CD4-positive, alpha-beta T cell treated with Interleukin-17A for 1 hour (primary cell): Measurements from ENCODE around the gene NFASC.

ENCODE experiments used
- DNase-seq: peaks from one replicate; pipeline ENCODE4 v3.0.0-alpha.2; 2020

Gene NFASC

DNA sequence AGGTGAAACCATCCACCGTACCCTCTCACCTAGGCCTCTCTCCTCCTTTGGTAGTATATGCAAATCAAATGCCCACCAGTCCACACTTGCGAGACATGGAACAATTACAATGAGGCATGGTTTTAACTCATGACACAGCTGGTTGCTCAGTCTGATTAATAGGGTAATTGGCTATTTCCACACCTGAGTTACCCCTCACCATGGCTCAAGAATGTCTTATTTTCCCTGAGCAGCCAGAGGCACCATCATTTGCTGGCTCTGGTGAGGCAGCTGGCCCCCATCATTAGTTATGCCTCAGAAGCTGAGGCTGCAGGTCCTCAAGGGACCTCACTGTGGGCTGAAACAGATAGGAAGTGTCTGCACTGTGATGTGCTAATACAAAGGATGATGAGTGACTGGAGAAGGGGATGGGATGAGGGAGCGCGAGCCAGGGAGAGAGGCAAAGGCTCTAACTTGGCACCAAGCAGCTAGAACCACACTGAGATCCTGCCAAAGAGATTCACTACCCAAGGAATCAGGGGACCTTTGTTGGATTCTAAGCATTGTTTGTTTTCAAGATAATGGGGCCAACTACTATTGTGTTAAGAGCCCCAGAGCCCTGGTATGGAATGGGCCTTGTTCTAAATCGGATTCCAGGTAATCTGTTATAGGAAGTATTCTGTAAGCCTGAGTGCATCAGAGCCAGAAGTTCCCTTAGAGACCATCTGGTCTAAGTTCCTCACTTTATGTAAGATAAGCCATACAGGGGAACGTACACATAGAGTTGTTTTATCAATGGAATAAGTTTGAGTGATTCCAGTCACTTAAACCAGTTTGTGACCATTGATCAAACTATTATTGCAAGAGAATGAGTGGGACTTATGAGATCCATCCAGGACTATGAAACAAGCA is 92.3 kb downstream of the NFASC start:
- DNase-seq, result no peak

DNA sequence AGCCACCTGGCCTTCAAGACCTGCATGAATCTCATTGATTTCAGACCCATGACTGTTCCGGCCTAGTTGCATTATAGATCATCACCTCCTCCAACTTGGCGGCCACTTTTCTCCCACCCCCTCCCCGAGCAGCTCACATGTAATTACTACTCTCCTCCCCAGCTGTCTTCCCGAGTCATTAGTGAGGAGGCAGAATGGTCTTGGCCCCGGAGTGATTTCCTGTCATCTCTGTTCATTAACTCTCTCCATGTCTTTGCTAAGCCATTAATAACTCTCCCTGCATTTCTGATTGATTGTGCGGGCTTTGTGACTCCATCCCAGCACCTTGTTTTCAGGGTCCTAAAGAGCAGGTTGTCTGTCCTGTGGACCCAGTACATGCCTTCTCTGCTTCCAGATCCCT is 96.8 kb downstream of the NFASC start:
- DNase-seq, result no peak

DNA sequence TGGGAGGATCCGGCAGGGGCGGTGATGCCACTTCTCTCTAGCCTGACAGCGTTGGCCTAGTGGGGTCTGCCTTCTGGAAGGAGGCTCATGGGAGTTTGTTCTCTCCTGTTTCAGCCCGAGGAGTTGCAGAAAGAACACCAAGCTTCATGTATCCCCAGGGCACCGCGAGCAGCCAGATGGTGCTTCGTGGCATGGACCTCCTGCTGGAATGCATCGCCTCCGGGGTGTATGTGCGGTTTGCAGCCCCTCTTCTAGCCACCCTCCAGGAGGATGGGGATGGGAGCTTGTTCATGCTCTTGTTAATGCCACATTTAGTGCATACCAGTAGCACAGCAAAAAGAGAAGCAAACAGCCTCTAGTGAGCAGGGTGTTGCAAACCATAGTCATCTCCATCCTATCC is 97.5 kb downstream of the NFASC start:
- no peak for DNase-seq

DNA sequence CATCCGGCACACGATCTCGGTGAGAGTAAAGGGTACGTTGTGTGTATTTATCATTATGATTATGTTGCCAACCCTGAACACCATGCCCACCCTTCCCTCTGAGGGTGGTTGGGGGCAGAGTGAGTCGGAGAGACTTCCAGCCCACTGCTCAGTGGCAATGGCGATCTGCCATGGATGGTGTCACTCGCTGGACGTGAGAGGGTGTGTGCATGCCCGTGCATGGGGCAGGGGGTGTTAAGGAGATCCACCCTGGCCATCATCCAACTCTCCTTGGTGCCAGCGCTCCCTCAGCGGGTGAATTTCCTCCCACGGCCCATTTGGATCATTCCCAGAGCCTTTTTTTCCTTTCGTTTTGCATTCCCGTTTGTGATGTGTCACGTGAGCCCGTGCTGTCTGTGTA is 98.3 kb downstream of the NFASC start:
- no peak for DNase-seq

DNA sequence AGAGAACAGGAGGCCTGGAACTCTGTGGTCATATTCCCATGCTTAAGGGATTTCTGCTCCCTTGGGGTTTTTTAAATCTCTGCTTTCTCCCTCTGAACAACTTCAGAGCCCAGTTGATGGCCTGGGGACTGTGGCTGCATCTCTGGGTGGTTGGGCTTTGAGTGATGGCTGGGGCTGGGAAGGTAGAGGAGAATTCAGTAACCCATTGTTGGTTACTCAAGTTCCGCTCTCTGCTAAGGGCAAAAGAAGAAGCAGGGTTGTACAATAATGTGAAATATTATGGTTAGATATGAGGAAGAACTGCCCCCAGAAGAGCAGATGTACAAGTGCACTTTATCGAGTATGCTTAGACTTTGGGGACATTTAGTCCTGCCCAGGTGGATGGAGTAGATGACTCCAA is 100.3 kb downstream of the NFASC start:
- DNase-seq, result no peak

DNA sequence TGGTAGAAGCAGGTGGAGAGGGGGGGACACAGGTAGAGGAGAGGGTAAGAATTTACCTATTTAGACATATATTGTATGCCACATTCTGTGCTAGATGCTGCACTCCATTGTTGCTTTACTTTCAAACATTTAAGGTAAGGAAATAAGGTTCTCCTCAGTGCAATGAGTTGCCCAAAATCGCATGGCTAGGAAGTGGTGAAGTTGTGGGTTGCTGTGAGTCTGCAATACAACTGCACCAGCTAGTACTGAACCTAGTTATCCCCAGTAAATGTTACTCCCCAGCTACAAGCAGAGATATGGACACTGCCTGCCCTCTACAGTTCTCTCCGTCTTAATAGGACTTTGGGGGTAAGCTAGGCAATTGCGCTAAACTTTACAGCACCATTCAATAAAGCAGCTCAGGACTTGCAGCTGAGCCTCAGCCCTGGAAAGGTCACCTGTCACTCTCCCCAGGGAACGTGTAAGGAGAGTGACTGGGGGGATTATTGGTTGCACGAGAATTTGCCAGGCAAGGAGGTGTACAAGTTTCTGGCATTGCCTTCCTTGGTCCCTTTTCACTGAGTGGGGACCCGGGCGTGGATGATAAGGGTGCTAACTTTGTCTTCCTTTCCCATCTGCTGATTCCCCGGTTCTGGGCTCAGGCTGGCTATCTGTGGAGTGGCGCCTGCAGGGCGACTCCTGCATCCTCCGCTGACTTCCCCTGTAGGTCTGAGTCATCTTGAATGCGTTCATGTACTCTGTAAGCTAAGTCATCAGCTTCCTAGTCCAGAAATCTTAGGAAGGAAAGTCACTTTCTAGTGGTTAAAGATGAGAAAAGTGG is 101.1 kb downstream of the NFASC start:
- DNase-seq, result no peak

DNA sequence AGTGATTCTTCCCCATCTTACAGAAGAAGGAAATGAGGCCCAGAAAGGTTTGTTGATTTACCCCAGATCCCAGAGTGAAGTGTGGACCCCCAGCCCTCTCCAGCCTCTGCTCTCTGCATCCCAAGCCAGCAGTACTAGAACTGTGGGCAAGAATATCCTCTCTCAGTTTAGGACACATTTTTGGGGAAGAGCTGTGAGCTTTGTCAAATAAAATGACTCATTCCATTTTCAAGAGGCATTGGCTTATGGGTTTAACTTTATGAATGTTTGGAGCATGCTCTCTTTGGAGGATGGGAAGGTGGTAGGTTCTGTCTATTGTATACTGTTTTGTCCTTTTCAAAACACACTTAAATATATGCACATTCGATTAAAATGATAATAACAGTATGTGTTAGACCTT is 101.8 kb downstream of the NFASC start:
- DNase-seq, result no peak

DNA sequence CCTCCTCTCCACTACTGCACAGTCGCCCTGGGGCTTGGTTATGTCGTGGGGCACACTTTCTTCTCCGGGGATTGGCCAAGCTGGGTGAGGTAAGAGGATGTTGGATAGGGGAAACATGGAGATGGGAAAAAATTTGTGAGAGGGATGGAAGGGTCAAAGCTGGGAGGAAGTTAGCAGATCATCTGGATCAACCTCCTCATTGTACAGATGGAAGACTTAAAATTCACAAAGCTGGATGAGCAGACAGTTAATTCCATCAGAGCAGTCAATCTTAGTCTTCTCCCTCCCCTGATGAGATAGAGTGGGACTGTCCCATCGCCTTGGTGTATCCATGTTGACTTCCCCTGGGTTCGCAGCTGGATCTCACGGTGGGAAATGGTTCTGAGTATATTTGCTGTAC is 102.8 kb downstream of the NFASC start:
- DNase-seq, result no peak

DNA sequence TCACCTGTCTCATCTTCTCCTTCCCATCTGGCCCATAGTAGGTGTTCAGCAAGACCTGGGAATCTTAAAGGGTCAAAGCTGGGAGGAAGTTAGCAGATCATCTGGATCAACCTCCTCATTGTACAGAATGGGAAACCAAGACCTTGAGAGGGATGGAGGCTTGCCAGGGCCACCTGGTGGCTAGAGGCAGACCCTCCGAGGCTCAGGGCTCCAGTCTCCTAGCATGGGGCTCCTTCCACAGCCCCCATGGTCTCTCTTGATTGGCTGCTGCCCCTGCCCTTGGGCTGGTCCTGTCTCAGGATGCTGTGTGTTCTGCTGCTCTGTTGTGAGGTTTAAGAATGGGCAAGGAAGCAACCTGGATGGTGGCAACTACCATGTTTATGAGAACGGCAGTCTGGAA is 103.7 kb downstream of the NFASC start:
- no peak for DNase-seq

DNA sequence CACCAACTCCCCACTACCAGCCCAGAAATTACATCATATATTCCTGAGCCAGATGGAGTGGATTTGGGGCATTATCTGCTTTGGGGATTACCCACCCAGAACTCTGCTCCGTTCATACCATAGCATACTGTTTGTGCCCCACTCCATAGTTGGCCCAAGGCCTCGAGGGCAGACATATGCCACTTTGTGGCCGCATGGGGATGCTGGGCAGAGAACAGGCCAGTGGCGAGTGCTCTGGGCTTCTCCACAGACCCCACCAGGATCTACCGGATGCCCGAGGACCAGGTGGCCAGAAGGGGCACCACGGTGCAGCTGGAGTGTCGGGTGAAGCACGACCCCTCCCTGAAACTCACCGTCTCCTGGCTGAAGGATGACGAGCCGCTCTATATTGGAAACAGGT is 104.4 kb downstream of the NFASC start:
- no peak for DNase-seq

DNA sequence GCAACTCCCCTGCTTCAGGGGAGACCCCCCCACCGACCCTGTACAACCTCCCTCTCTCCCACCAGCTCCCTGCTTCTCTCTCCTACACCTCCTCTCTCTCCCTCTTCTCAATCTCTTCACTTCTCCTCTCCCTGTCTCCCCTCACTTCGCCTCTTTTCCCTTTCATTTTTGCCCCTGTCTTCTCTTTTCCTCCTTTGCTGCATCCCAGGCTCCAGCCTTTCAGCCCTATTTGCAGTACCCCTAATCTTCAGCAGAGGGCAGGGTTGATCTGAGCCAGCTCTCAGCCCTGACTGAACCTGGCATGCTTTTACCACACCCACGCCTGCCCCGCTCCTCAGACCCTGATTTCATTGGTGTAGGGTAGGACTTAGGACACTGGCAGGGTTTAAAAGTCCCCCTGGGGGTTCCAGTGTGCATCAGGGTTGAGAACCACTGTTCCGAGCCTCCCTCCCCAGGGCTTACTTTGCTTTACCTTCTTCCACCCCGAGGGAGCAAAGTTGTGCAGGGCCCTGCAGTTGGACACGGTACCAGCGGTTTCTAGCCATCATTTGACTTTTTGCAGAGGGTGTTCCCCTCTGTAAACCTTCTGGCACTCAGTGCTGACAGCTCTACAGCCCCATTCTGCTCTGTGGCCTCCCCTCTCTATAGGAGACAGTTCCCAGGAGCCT is 105.0 kb downstream of the NFASC start:
- DNase-seq, result peak; percentile 54

DNA sequence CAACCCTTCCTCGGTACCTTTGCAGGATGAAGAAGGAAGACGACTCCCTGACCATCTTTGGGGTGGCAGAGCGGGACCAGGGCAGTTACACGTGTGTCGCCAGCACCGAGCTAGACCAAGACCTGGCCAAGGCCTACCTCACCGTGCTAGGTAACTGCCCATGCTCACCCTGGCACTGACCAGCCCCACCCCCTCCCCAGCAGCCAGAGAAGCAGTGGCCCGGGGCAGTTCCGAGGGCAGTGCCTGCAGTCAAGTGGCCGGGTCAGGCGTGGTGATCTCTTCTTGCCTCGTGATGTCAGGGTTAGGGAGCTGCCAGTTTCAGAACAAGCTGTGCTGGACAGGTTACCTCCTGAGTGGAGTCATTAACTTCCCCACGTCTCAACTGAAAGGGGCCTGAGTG is 106.0 kb downstream of the NFASC start:
- DNase-seq, result no peak

DNA sequence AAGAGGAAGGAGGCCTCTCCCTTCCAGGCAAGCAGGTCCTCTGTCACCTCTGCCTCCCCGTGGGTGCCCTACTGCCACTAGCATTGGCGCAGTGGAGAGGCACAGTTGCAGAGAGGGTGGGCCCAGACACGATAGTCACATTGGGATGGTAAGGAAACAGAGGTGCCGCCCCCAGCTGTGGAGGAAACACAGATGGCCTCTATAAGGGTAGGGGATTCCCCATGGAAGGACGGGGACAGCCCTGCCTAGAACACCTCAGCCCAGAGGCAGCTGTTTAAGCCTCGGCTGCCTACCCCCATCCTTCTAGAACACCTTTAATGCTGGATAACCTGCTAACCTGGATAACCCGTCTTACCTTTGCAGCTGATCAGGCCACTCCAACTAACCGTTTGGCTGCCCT is 106.7 kb downstream of the NFASC start:
- peak; percentile 7 for DNase-seq

DNA sequence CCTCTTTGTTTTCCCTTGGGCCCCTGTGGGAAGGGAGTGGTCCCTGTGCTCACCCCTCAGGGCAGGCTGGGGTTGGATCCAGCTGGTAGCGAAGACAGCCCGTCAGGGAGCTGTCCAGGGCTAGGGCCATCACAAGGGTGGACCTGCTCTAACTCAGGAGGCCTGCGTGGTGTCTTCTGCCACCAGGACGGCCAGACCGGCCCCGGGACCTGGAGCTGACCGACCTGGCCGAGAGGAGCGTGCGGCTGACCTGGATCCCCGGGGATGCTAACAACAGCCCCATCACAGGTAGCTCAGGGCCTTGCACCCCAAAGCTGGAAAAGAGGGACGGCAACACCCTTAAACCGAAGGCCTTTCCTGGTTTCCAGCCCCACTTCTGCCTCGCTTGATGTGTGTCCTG is 108.1 kb downstream of the NFASC start:
- DNase-seq, result no peak

DNA sequence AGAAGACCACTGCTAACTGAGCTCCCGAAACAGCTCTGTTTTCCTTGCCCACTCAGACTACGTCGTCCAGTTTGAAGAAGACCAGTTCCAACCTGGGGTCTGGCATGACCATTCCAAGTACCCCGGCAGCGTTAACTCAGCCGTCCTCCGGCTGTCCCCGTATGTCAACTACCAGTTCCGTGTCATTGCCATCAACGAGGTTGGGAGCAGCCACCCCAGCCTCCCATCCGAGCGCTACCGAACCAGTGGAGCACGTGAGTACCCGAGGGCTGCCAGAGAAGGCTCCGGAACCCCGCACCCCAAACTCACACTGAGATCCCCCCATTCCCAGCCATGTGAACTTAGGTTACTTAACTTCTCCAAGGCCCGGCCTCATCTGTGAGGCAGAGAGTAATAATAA is 108.6 kb downstream of the NFASC start:
- no peak for DNase-seq

DNA sequence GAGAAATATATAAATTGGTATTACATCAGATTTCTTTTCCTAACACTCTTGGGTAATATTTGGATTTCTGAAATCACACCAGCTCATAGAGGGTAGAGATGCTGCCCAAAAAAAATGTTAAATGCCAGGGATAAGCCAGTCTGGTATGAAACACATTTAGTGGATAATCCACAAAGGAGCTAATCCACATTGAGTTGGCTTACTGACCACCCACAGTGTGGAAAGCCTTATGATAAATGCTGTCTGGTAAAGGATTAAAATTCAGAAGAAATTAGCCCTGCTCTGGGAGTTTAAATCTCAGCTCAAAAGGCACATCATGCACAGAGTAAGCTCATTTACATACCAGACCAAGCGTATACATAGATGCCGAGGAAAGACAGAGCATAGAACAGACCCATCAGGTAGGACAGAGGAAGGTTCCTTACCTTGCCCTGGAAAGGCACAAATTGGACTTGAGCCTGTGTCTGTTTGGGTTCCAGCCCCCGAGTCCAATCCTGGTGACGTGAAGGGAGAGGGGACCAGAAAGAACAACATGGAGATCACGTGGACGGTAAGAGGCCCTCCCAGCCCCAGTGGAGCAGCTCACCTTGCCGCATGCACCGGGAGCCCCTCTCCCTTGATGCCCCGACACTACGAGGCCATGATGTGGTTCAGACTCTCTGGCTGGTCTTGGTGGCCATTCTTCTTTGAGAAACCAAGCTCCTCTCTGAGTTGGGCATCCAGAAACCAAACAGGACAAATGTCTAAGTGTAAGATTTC is 109.4 kb downstream of the NFASC start:
- no peak for DNase-seq

DNA sequence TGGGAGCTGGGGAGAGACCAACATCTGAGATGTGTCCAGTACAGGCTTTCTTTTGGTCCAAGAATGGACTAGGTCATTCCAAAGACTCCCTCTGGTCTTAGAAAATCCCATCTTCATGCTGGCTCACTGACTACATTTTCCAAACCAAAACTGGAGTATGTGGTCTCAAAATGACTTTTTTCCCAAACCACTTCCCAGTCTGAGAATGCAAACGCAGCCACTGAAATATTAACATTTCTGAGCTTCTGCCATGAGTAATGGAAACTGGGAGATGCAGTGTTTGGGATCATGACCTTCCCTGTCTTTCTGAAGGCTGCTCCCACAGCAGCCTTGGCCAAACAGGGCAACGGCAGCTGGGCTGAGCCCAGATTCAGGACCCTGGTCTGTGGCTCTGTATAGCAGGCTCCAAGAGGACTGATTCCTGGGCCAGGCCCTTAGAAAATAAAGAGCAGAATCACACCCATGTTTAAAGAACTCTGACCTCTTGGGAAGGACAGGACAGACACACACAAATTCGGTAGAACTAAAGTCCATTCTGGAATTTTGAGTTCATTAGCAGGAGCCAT is 110.3 kb downstream of the NFASC start:
- no peak for DNase-seq

DNA sequence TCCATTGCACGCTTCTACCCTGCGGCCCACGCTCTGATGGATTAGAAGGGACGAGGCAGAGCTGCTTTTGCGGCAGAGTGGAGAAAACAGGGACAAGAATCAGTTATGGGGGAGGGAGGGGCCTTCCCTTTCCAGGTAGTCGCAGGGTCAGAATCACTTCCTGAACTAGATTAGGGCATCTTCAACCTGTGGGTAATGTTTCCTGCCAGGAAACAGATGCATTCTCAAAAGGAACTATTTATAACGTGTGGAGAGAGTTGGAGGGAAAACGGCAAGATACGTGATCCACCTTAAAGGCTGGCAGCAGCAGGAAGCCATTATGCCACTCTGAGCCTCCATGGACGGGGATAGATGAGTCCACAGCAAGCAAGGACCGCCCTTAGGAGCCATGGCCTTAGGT is 112.5 kb downstream of the NFASC start:
- no peak for DNase-seq

DNA sequence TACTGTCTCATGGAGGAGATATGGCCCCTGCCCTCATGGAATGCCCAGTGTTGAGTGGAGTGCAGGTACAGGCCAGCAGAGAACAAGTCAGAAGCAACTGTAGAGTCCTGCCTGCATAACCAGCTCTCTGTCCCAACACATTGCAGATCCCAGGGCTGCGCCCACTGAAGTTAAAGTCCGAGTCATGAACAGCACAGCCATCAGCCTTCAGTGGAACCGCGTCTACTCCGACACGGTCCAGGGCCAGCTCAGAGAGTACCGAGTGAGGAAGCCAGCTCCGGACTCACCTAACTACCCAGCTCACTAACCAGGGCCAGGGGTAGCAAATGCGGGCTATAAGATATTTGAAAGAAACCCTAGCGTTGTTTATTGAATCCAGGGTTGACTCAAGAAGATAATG is 113.2 kb downstream of the NFASC start:
- no peak for DNase-seq

DNA sequence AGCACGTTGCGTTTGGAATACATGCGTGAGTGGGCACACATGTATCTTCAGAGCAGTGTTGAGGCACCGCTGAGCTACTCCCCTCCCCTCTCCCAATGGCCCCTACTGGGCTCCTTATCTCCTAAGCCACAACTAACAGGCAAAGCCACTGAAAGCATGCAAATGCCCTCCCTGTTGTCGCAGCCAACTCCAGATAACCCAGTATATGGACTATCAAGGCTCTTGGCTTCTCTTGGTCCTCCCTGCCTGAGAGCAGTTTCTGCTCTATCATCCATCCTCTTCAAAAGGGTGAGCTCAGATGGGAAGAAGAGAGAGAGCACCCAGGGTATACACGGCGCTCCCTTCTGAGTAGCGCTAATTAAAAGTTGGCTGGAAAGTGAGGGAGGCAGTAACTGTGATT is 113.8 kb downstream of the NFASC start:
- DNase-seq, result no peak

DNA sequence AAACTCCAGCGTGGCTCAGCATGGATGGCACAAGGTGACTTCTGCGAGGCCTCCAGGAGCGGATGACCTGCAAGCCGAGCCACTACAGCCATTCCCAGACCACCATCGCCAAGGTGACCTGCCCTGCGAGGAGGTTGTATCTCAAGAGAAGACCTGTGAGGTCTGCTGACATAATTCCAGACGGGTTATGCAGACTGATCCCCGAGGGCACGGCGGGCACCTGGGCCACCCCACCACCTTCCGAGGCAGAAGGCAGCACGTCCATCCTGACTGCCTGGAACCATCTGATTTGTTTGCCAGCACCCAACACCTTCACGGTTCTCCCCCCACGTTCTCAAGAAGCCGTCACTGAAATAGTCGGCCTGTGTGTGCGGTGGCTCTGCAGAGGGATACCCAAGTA is 115.5 kb downstream of the NFASC start:
- DNase-seq, result no peak

DNA sequence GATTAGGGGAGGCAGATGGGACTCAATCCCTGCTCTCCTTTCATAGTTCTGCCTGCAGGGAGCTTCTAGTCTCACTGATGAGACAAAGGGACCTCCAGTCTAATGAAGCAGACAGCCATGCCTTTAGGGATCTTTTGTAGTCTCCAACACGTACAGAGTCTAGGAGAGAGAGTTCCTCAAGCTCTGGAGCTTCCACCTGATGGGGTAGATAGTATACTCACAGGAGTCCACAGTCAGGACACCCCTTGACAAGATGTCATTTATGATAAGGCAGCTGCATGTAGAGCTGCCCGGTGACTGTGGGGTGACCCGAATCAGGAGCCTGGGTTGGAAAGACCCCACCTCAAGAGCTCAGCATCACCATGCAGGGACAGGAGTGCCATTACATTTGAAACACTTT is 117.0 kb downstream of the NFASC start:
- DNase-seq, result no peak

DNA sequence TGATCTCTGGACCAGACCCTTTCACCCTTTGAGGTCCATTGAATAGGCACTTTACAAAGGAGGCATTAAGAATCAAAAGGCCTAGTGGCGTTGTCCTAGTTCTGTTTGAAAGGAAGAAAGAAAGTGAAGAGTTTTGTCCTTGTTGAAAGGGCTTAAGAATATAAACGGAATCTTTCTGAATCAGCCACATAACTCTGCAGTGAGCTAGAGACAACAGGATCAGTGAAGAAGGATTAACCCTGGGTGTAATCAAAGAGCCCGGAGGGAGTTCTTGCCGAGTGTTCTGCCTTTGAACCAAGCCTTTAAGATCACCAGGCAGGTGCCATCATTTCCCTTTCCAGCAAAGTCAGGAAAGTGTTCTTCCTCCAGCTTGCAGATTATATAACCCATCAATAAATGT is 117.5 kb downstream of the NFASC start:
- DNase-seq, result no peak
